ENCODE measurements around the gene MTTP. TPM values are rescaled to one million over a fixed set of nuclear protein-coding genes. Genes with fewer than 3 reads are reported as not detected.

MTTP gene
- total RNA-seq, 1 experiment from 2014 or later = not detected

GRCh38 chr4:99658666-99659065 is 84.0 kb downstream of the MTTP start:
- no peak overlapping the region for H3K4me3 ChIP-seq
- no peak for DNase-seq
- TF ChIP-seq CTCF (conservative IDR thresholded peaks at IDR 0.05) (no peak), EZH2 (IDR thresholded peaks at IDR 0.05; ENCODE audit: low read depth) (no peak)
- no peaks in the 10 kb centered on the region for H4K20me1 ChIP-seq (ENCODE audit: insufficient read depth)
- H3K9me2 ChIP-seq (ENCODE audit: insufficient read depth) = no peaks in the 10 kb centered on the region
- no peak overlapping the region for H2AFZ ChIP-seq
- peaks cover 42% of the 10 kb centered on the region for H3K4me1 ChIP-seq (replicated peaks; ENCODE audit: insufficient read depth)
- peaks cover 16% of the 10 kb centered on the region for H3F3A ChIP-seq (ENCODE audit: insufficient read depth, low read depth)
- ChIA-PET POLR2A (ENCODE audit: unreplicated experiment) (no interaction called here), CTCF (no interaction called here)
- no TSS peak for BruUV-seq (replicated peaks)
- intact Hi-C loops (cut with micrococcal nuclease; ENCODE audit: unreplicated experiment) = loop anchor here (5.0 kb wide), 2 partner anchors 64 to 159 kb away; partner anchors contain the start of gene DAPP1
- H3K27ac ChIP-seq = peak overlapping the region; percentile 75
- H3K9me3 ChIP-seq (ENCODE audit: insufficient read depth, low read depth) = peaks cover 4% of the 10 kb centered on the region; the same call in 1 of the 2 replicates
- H3K36me3 ChIP-seq (ENCODE audit: low read depth) = no peaks in the 10 kb centered on the region
- H3K79me2 ChIP-seq (ENCODE audit: low read depth) = no peaks in the 10 kb centered on the region
- H3K27me3 ChIP-seq (ENCODE audit: insufficient read depth, low read depth) = no peaks in the 10 kb centered on the region
- H3K4me2 ChIP-seq = peak overlapping the region; percentile 24; the same call in 1 of the 2 replicates

DNA sequence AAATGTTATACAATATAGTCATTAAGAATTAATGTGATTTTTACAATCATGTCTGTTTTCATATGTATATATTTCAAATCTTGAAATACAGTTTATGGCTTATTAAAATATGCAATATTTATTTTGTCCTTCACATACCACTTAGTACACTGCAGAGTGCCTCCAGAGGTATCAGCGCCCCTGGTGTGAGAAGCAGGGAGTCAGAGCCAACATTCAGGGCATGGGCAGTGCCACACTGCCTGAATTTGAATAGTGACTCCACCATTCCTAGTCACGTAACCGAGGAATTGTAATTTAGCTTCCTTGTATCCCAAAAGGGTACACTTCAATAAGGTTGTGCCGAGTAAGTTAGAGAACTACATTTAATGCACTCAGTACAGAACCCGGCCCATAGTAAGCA is 87.3 kb downstream of the MTTP start:
- BruUV-seq (replicated peaks) = no TSS peak
- peaks cover 6% of the 10 kb centered on the region for H3F3A ChIP-seq (ENCODE audit: insufficient read depth, low read depth)
- H3K79me2 ChIP-seq (ENCODE audit: low read depth) = no peaks in the 10 kb centered on the region
- no peaks in the 10 kb centered on the region; the same call in 1 of the 2 replicates for H3K9me2 ChIP-seq (ENCODE audit: insufficient read depth)
- H3K27ac ChIP-seq = no peak overlapping the region
- POLR2A ChIA-PET (ENCODE audit: unreplicated experiment) = no interaction called here
- CTCF ChIA-PET = no interaction called here
- no peaks in the 10 kb centered on the region for H4K20me1 ChIP-seq (ENCODE audit: insufficient read depth)
- DNase-seq = no peak
- H3K4me3 ChIP-seq = no peak overlapping the region
- intact Hi-C loops (cut with micrococcal nuclease; ENCODE audit: unreplicated experiment) = no loop called here
- H2AFZ ChIP-seq = no peak overlapping the region
- peaks cover 21% of the 10 kb centered on the region for H3K4me1 ChIP-seq (replicated peaks; ENCODE audit: insufficient read depth)
- H3K4me2 ChIP-seq = no peak overlapping the region
- peaks cover 4% of the 10 kb centered on the region; the same call in 1 of the 2 replicates for H3K9me3 ChIP-seq (ENCODE audit: insufficient read depth, low read depth)
- TF ChIP-seq CTCF (conservative IDR thresholded peaks at IDR 0.05) (no peak), EZH2 (IDR thresholded peaks at IDR 0.05; ENCODE audit: low read depth) (no peak)
- H3K27me3 ChIP-seq (ENCODE audit: insufficient read depth, low read depth) = no peaks in the 10 kb centered on the region
- H3K36me3 ChIP-seq (ENCODE audit: low read depth) = no peaks in the 10 kb centered on the region

DNA sequence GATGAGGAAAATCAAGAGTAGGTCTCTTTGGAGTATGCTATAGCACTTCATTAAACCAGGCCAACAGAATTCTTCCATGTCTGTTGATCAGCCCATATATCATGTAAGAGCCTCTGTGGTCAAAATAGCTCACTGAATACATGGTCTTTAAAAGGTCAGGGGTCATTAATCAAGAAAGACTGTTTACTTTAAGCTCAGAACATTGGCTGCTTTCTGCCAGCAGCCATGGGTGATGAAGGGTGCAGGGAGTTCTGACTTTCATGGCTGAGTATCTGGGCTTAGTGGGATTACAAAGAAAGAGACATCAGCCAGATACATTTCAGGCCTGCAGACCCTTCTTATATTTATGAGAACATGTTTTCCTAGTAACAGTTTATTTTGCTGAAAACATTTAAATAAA is 90.1 kb downstream of the MTTP start:
- H3K9me2 ChIP-seq (ENCODE audit: insufficient read depth) = no peaks in the 10 kb centered on the region; the same call in 1 of the 2 replicates
- no peaks in the 10 kb centered on the region for H3F3A ChIP-seq (ENCODE audit: insufficient read depth, low read depth)
- ChIA-PET POLR2A (ENCODE audit: unreplicated experiment) (no interaction called here), CTCF (no interaction called here)
- no peak overlapping the region for H2AFZ ChIP-seq
- DNase-seq = no peak
- H3K36me3 ChIP-seq (ENCODE audit: low read depth) = no peaks in the 10 kb centered on the region
- intact Hi-C loops (cut with micrococcal nuclease; ENCODE audit: unreplicated experiment) = no loop called here
- no peaks in the 10 kb centered on the region for H3K79me2 ChIP-seq (ENCODE audit: low read depth)
- H3K9me3 ChIP-seq (ENCODE audit: insufficient read depth, low read depth) = no peaks in the 10 kb centered on the region
- H4K20me1 ChIP-seq (ENCODE audit: insufficient read depth) = no peaks in the 10 kb centered on the region
- H3K27me3 ChIP-seq (ENCODE audit: insufficient read depth, low read depth) = no peaks in the 10 kb centered on the region
- no TSS peak for BruUV-seq (replicated peaks)
- no peak overlapping the region for H3K4me2 ChIP-seq
- H3K4me3 ChIP-seq = no peak overlapping the region
- H3K4me1 ChIP-seq (replicated peaks; ENCODE audit: insufficient read depth) = no peaks in the 10 kb centered on the region
- H3K27ac ChIP-seq = no peak overlapping the region
- TF ChIP-seq CTCF (conservative IDR thresholded peaks at IDR 0.05) (no peak), EZH2 (IDR thresholded peaks at IDR 0.05; ENCODE audit: low read depth) (no peak)

All from PC-9 (cell line).